SKM-1 treated with dmso at 0.1 percent for 144 hours (cell line): ENCODE measurements around the gene HLCS.
A peak's percentile ranks its signal among the peaks of the same experiment; 100 is the strongest.
"Not testable (repeated sequence)": the region's sequence is repeated elsewhere in the genome, so short reads cannot be mapped to it uniquely, and the experiment has no call there.

Experiments
- DNase-seq: peaks from one replicate; lab custom pipeline; 2025; ENCODE audit not compliant: unreplicated experiment; lab: John Stamatoyannopoulos, UW

Gene HLCS

GRCh38 chr21:36966066-36966820 is at the start of gene HLCS:
Gene HLCS (minus strand): TSS chr21:36966669. CDS start chr21:36966638, 31 bp downstream.
- peak; percentile 60 for DNase-seq

GRCh38 chr21:37009740-37010341 is 43.4 kb upstream of the HLCS start:
- peak; percentile 84 for DNase-seq

GRCh38 chr21:37008724-37009123 is 42.3 kb upstream of the HLCS start:
- no peak for DNase-seq

GRCh38 chr21:37006486-37007291 is 40.2 kb upstream of the HLCS start, which contains the start of gene RIPPLY3:
Gene RIPPLY3 (plus strand): TSS chr21:37006702. CDS start chr21:37006773, 71 bp downstream.
- DNase-seq, result no peak

- no peak for DNase-seq
Measured at GRCh38 chr21:37005548-37006485, 39.3 kb upstream of the HLCS start.

GRCh38 chr21:37003917-37004316 is 37.4 kb upstream of the HLCS start:
- not testable (repeated sequence) for DNase-seq

GRCh38 chr21:37002851-37003250 is 36.4 kb upstream of the HLCS start:
- DNase-seq, result not testable (repeated sequence)

GRCh38 chr21:37001441-37001840 is 35.0 kb upstream of the HLCS start:
- no peak for DNase-seq

GRCh38 chr21:37000381-37000780 is 33.9 kb upstream of the HLCS start:
- DNase-seq, result no peak

GRCh38 chr21:36999131-36999898 is 32.8 kb upstream of the HLCS start:
- no peak for DNase-seq

GRCh38 chr21:36995285-36995684 is 28.8 kb upstream of the HLCS start:
- DNase-seq, result not testable (repeated sequence)

GRCh38 chr21:36994501-36995158 is 28.2 kb upstream of the HLCS start:
- no peak for DNase-seq

- no peak for DNase-seq
Measured at GRCh38 chr21:36992671-36993070, 26.2 kb upstream of the HLCS start.

- no peak for DNase-seq
Measured at GRCh38 chr21:36990508-36991205, 24.2 kb upstream of the HLCS start.

GRCh38 chr21:36989699-36990507 is 23.4 kb upstream of the HLCS start:
- peak; percentile 90 for DNase-seq

- DNase-seq, result not testable (repeated sequence)
Measured at GRCh38 chr21:36989199-36989698, 22.8 kb upstream of the HLCS start.

GRCh38 chr21:36988536-36988935 is 22.1 kb upstream of the HLCS start:
- no peak for DNase-seq

GRCh38 chr21:36987845-36988244 is 21.4 kb upstream of the HLCS start:
- DNase-seq, result no peak
